ENCODE measurements around the gene USP6NL.

USP6NL gene

DNA sequence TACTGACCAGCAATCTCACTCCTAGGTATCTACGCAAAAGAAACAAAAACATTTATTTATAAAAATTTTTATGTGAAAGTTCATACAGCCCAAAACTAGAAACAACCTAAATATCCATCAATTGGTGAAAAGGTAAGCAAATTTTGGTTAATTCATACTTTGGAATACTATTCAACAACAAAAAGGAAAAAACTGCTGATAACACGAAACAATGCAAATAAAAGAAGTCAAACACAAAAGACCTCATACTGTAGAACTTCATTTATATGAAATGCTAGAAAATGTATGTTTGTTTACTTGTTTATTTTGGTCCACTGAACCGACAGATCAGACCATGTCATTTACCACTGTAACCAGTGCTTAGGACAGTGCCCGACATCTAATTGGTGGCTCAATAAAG, 60.3 kb downstream of the USP6NL start:
- no peak for DNase-seq (ENCODE audit: low read depth in 2 of 2)

- DNase-seq (ENCODE audit: low read depth in 2 of 2): no peak
These were observed 62.7 kb downstream of the USP6NL start for GRCh38 chr10:11548768-11549099.

DNA sequence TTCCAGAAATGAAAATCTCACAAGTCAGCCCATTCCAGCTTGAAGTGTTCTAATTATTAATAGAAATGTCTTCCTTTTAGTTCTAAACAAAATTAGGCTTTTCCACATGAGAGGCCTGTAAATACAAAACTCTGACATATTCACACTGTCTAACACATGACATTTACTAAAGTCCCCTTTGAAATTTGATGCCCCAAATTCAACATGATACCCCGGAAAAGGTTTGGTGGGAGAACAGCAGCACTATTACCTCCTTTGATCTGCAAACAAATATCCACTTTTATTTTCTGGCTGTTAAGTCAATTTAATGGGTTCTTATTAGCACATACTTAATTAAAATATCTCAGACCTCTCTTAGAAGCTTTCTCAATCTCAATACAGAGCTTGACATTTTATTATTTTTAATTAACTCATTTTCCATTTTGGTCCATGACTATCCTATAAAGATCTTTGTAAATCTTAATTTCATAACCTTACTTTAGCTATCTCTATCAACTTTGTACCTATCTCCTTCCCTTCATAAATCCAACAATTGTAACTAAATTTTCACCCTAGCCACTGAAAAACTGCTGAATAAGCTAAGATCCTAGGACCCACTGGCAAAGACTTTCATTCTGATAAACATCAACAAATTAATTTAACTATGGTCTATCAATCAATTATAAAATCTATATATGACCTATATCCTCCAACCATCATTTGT, 63.2 kb downstream of the USP6NL start:
- DNase-seq (ENCODE audit: low read depth in 2 of 2): no peak

GRCh38 chr10:11546581-11546980, 64.9 kb downstream of the USP6NL start:
- DNase-seq (ENCODE audit: low read depth in 2 of 2): peak in 1 of 2 experiments; percentile 28

DNA sequence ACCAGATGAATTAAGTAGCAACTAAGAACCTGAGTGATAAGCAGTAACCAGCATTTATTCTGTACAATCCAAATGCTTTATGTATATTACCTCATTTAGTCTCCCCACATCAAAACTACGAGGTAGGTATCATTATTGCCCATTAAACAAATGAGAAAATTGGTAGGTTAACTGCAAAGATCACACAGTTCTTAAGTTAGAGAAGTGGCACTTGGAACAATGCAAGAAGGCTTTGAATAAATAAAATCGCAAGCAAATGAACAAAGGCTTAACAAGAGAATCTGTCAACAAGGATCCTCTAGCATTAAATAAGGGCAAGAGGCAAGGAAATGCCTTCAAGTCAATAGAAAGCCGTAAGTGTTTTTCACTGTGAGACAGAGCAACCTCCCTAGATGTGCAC, 70.2 kb downstream of the USP6NL start:
- DNase-seq (ENCODE audit: low read depth in 2 of 2): no peak

GRCh38 chr10:11539191-11539868, 72.1 kb downstream of the USP6NL start:
- DNase-seq (ENCODE audit: low read depth in 2 of 2): no peak

GRCh38 chr10:11538834-11539190, 72.6 kb downstream of the USP6NL start:
- DNase-seq (ENCODE audit: low read depth in 2 of 2): no peak

DNA sequence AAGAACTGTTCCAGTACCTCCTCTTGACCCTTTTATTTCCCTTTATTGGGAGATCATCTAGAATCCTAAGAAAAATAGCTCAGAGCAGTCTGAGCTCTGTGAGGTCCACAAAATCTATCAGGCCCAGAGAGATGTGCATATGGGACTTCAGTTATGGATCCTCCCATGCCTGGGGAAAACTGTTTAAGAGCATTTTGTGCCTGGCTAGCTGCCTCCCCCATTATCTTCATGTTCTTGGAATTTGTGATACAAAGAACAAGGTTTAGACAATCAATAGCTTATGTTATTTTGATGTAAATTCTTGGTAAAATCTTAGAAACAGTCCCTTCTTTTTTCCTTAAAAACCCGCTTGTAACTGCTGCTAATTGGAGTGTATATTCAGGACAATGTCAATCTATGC, 75.2 kb downstream of the USP6NL start:
- DNase-seq (ENCODE audit: low read depth in 2 of 2): no peak

GRCh38 chr10:11535346-11535959, 76.0 kb downstream of the USP6NL start:
- no peak for DNase-seq (ENCODE audit: low read depth in 2 of 2)

DNA sequence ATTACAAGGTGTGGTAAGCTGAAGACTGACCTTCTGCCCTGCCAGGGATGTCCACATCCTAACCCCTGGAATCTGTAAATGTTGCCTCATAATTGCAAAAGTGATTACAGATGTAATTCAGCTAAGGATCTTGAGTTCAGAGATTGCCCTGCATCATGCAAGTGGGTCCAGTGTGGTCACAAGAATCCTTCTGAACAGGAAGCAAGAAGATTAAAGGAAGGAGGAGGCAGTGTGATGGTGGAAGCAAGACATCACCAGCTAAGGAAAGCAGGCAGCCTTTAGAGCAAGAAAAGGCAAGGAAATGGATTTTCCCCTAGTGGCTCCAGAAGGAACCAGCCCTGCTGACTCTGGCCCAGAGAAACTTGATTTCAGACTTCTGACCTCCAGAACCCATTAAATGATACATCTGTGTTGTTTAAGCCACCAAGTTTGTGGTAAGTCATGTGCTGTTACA, 78.1 kb downstream of the USP6NL start:
- DNase-seq (ENCODE audit: low read depth in 2 of 2): no peak

GRCh38 chr10:11532306-11532705, 79.1 kb downstream of the USP6NL start:
- DNase-seq (ENCODE audit: low read depth in 2 of 2): no peak

DNA sequence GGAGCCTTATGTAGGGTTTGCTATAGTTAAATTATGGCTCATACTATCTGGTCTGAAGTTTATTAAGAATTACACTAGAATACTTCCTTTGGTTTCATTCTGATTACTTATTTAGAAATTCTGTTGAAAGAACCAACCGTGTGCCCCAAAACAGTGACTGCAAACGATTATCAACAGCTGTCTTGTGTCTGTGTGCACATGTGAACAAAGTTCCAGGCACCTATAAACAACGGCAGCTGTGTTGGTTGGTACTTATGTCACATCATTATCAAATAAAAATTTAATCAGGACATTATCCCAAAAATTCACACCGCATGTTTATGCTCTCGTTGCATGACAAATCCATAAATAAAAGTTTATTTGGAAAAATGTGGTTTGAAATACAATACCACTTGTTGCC, 80.6 kb downstream of the USP6NL start:
- no peak for DNase-seq (ENCODE audit: low read depth in 2 of 2)

DNA sequence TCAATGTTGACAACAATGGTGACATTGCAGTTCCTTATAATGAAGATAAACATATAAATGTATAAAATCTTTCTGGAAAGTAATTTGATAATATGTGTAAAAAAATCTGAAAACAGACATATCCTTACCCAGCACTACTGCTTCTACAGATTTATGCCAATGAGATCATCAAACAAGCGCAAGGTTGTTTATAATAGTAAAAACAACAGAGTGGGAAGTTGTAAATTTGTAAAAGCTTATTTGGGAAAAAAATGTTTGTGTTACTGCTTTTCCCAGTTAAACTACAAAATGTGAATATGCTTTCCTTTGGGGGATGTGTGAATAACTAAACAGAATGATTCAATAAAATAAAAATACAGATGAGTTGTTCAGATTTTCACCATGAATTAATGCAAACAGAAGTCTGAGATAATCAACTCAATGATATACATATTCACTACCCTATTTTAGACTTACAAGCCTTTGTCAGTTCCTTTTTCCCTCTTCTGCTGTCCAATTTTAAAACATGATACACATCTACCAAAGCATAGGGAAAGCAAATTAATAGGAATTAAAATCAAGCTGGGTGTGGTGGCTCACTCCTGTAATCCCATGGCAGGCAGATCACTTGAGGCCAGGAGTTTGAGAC, 82.1 kb downstream of the USP6NL start:
- DNase-seq (ENCODE audit: low read depth in 2 of 2): no peak

DNA sequence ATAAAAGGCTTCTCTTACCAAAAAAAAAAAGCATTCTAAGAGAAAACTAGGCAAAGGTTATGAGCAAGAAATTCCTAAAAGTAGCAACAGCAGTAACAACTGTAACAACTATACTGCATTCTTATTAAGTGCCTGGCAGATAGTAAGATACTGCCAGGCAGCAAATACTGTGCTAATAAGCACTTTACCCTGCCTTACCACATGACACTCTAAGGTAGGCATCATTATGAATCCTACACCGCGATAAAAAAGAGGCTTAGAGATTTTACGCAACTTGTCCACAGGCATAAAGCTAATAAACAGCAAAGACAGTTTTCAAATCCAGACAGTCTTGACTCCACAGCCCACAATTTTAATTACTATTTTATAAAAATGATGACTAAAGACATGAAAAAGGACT, 83.2 kb downstream of the USP6NL start:
- DNase-seq (ENCODE audit: low read depth in 2 of 2): no peak

- no peak for DNase-seq (ENCODE audit: low read depth in 2 of 2)
These were observed 83.7 kb downstream of the USP6NL start for GRCh38 chr10:11527691-11528255.

- no peak for DNase-seq (ENCODE audit: low read depth in 2 of 2)
These were observed 84.4 kb downstream of the USP6NL start for GRCh38 chr10:11527068-11527467.

- DNase-seq (ENCODE audit: low read depth in 2 of 2): no peak
These were observed 85.9 kb downstream of the USP6NL start for GRCh38 chr10:11525503-11525902.

- no peak for DNase-seq (ENCODE audit: low read depth in 2 of 2)
These were observed 88.6 kb downstream of the USP6NL start for GRCh38 chr10:11522821-11523245.

- DNase-seq (ENCODE audit: low read depth in 2 of 2): no peak
These were observed 89.6 kb downstream of the USP6NL start for GRCh38 chr10:11521860-11522259.

- no peak for DNase-seq (ENCODE audit: low read depth in 2 of 2)
These were observed 90.6 kb downstream of the USP6NL start for GRCh38 chr10:11520892-11521291.

DNA sequence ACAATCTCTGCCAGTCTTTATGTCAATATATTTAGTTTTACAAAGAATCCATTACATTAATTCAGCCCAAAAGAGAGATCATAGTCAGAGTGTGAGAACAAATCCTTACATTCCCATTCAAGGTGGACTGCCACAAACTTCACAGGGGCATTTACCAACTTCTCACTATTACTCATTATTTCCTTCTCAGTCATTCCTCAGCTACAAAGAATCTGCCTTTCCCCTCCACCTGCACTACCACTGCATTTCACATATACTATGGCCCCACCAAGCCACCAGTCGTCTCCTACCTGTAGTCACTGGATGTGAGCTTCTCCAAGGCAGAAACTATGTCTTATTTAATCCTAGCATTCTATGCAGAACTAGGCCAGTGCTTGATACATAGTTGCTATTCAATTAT, 94.3 kb downstream of the USP6NL start:
- DNase-seq (ENCODE audit: low read depth in 2 of 2): no peak

DNA sequence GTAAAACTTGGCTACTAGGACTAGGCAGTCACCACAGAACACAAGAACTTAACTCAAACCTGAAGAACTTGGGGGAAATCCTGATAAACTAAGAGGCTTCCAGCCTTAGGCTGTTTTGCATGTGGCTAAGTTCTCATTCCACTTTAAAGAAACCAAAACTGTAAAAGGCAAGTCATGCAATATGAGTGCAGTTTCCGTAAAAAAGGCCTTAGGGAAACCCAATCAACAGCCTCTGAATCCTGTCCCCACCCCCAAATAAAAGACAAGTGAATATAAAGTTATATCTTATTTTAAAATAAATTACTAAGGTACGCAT, 95.1 kb downstream of the USP6NL start:
- no peak for DNase-seq (ENCODE audit: low read depth in 2 of 2)
